Measurements from ENCODE around the gene EEIG2.
A peak's percentile ranks its signal among the peaks of the same experiment; 100 is the strongest.
"Not testable (repeated sequence)": the region's sequence is repeated elsewhere in the genome, so short reads cannot be mapped to it uniquely, and the experiment has no call there.

The EEIG2 gene

DNA sequence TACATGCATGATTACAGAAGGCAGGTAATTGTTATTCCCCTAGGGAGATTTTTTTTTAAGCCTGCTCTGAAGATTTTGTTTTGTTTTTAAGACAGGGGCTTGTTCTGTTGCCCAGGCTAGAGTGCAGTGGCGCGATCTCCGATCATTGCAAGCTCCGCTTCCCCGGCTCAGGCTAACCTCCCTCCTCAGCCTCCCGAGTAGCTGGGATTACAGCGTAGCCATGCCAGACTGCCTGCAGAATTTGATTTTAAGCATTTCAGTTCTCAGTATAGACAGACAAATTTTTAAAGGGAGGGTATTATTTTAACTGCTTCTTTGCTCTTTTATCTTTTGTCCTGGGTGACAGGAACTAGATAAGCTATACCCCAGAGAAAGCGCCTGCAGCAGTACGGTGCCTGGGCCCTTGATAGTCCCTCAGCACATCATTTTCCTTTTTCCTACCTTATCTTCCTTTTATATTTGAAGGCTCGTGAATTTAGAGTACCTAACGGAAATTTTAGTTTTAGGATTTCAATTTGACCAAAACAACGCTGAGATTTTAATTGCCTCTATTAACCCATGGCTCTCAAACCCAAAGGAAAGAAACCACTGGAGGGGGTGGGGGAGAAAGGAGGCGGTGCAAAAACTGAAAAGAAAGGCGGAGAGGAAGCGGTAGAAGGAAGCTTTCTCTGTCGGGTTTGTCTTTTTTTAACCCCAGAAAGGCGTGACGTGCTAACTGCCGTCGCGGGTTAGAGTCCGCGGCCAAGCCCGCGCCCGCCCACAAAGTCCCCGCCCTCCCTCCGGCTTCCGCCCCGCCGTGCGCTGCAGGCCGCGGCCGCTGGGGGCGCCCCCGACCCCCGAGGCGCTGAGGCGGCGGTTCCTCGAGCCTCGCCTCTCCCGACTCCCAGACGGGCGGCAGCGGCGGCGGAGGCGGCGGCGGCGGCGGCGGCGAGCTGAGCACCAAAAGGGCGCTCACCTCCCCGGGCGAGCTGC, at the start of gene EEIG2:
Gene EEIG2 (plus strand): TSS at position 886 of the 972 bp plus-strand sequence. CDS start 329 bp downstream, outside the sequence.
- DNase-seq = peak; percentile 88

DNA sequence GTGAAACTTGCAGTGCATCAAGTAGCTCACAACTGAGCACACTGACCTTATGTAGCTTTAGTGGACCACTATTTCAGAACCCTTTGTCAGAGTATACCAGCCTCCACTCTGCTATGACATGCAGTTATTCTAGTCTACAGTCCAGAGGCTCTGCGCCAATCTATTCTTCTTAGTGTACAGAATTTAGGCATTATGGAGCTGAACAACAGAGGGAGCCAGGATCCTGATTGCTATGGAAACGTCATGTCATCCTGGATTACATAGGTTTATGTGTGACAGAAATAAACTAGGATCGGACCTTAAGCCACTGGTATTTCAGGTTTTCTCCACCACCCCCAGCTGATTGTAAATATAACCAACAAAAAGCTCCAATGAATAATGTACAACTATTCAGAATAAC, 48.1 kb upstream of the EEIG2 start:
- DNase-seq = no peak

DNA sequence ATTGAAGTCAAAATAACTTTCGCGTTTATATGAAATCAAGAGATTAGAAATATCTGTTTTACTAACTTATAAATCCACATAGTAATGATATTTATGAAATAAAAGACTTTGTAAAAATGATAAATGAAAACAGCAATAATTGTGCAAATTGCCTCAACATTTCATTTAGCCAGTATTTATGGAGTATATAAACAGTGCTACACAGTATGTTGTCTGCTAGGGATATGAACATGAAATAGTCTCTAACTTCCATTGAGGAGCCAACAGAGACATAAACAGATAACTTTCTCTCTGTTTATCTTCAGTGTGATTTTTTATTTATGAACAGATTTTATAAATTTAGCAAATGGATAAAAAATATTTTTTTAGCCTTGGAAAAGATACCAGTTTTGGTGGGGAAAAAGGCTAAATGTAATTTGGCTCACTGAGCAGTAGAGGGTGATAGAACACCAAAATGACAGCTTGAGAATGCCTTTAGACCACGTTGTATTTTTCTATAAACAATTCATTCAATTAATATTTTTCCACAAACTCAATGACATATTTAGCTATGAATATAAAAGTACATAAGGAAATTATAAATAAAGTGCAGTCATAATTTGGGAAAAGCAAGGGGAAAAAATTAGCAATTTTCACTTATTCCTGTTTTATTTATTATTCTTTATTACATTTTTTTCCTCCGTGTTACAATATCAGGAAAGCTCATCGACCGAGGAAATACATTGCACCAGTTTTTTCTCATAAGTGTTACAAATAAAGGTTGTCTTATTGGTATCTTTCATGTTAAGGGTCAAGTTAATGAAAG, 47.5 kb upstream of the EEIG2 start:
- DNase-seq = peak; percentile 20

- no peak for DNase-seq
Observed at GRCh38 chr1:108513044-108513415, 46.9 kb upstream of the EEIG2 start.

DNA sequence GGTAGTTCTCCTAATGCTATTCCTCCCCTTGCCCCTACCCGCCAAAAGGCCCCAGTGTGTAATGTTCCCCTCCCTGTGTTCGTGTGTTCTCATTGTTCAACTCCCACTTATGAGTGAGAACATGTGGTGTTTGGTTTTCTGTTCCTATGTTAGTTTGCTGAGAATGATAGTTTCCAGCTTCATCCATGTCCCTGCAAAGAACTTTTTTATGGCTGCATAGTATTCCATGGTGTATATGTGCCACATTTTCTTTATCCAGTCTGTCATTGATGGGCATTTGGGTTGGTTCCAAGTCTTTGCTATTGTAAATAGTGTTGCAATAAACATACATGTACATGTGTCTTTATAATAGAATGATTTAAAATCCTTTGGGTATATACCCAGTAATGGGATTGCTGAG, 46.0 kb upstream of the EEIG2 start:
- not testable (repeated sequence) for DNase-seq

DNA sequence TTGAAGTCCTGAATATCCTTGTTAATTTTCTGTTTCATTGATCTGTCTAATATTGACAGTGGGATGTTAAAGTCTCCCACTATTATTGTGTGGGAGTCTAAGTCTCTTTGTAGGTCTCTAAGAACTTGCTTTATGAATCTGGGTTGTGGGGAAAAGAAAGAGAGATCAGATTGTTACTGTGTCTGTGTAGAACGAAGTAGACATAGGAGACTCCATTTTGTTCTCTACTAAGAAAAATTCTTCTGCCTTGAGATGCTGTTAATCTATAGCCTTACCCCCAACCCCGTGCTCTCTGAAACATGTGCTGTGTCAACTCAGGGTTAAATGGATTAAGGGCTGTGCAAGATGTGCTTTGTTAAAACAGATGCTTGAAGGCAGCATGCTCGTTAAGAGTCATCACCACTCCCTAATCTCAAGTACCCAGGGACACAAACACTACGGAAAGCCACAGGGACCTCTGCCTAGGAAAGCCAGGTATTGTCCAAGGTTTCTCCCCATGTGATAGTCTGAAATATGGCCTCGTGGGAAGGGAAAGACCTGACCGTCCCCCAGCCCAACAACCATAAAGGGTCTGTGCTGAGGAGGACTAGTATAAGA, 42.5 kb upstream of the EEIG2 start:
- DNase-seq = not testable (repeated sequence)

GRCh38 chr1:108521990-108522393, 37.9 kb upstream of the EEIG2 start:
- no peak for DNase-seq

GRCh38 chr1:108523829-108524228, 36.1 kb upstream of the EEIG2 start:
- DNase-seq = no peak

GRCh38 chr1:108524676-108525075, 35.2 kb upstream of the EEIG2 start:
- DNase-seq = no peak

GRCh38 chr1:108527135-108527534, 32.8 kb upstream of the EEIG2 start:
- DNase-seq = no peak

DNA sequence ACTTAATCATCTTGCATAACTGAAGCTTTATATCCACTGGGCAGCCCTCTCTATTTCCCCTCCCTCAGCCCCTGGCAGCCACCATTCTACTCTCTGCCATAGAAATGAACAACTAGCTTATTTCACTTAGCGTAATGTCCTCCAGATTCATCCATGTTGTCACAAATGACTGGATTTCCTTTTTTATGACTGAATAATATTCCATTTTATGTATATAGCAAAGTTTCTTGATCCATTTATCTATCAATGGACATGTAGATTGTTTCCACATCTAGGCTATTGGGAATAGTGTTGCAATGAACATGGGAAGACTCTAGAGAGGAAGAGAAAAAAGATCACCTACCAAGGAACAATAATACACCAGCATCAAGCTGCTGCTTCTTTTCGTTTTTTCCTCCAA, 32.1 kb upstream of the EEIG2 start:
- no peak for DNase-seq

- no peak for DNase-seq
Observed at GRCh38 chr1:108531444-108531843, 28.5 kb upstream of the EEIG2 start.

- no peak for DNase-seq
Observed at GRCh38 chr1:108532730-108533129, 27.2 kb upstream of the EEIG2 start.

GRCh38 chr1:108533351-108534083, 26.4 kb upstream of the EEIG2 start:
- DNase-seq = no peak

DNA sequence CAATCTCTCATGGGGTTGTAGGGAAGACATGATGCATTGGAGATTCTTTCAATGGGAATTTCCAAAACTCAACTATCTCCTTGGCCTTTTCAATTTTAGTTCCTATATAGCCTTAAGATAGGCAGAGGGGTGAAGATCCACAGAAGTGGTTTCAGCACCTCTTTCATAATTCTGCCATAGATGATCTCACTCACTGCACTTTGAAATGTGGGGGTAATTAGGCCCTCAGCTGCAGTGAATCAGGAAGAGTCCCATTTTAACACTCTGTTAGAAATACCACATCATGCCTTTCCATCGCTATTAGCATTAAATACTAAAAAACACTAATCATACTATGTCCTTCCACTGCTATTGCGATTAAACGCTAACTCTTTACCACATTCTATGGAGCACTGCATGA, 25.1 kb upstream of the EEIG2 start:
- DNase-seq = no peak

GRCh38 chr1:108535315-108535897, 24.5 kb upstream of the EEIG2 start:
- not testable (repeated sequence) for DNase-seq

- not testable (repeated sequence) for DNase-seq
Observed at GRCh38 chr1:108536021-108536420, 23.9 kb upstream of the EEIG2 start.

GRCh38 chr1:108536791-108537190, 23.1 kb upstream of the EEIG2 start:
- not testable (repeated sequence) for DNase-seq

GRCh38 chr1:108537976-108538375, 21.9 kb upstream of the EEIG2 start:
- DNase-seq = no peak

DNA sequence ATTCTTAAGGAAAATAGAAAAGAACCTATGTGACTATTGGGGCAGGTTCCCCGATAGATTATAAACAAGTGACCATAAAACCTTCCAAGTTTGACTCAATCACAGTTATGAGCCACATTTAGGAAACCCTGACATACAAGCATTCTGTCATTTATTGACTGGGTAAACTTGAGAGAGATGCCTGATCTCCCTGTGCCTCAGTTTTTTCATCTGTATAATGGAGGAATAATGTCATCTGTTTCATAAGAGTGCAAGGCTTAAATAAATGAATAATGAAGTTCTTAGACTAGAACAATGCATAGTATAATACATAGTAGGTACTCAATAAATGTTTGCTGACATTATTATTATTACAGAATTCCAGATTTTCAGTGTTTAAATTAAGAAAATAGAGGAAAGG, 18.9 kb upstream of the EEIG2 start:
- no peak for DNase-seq

DNA sequence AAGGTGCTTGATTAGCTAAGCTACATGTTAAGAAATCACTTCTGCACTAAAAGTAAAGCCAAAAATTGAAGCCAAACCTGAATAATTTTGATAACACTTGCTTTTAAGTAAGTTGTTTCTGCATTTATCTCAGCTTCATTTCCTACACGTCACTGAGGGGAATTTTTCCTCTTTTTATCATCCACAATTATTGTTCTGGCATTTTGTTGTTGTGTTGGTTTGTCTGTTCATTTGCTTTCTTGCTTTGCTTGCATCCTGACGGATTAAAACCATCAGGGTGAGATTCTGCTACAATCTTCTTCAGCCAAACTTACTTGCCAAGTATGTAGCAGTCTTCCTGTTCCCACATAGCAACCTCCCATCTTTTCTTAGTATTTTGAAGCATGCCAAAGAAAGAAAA, 18.0 kb upstream of the EEIG2 start:
- DNase-seq = no peak

GRCh38 chr1:108547493-108547892, 12.4 kb upstream of the EEIG2 start:
- not testable (repeated sequence) for DNase-seq
